Mesenchymal stem cell (in vitro differentiated cells and primary cell): Measurements from ENCODE around the gene IGSF22.

Experiments
- DNase-seq: peaks from one replicate; pipeline ENCODE4 v3.0.0-alpha.2; 2013
- H2AFZ ChIP-seq: one replicate; pipeline ENCODE4 v1.6.1; 2013; ENCODE audit warnings: low read depth, mild to moderate bottlenecking, control low read depth, inconsistent platforms, low read length, moderate library complexity
- H2AK5ac ChIP-seq: 2 replicates; pipeline ENCODE4 v1.6.1; 2013; ENCODE audit warnings: low read length, moderate library complexity, mild to moderate bottlenecking, inconsistent platforms; ENCODE audit not compliant: severe bottlenecking
- H2BK120ac ChIP-seq: one replicate; pipeline ENCODE4 v1.6.1; 2013; ENCODE audit warnings: low read depth, mild to moderate bottlenecking, inconsistent platforms, low read length, moderate library complexity
- H2BK12ac ChIP-seq, 2 experiments: one replicate each; pipeline ENCODE4 v1.6.1; 2013; ENCODE audit warnings: inconsistent platforms in 2 of 2, low read length in 2 of 2, mild to moderate bottlenecking in 2 of 2, moderate library complexity in 2 of 2, control low read depth in 1 of 2
- H2BK15ac ChIP-seq: one replicate; pipeline ENCODE4 v1.6.1; 2013; ENCODE audit warnings: mild to moderate bottlenecking, low read depth, inconsistent platforms; ENCODE audit not compliant: poor library complexity, severe bottlenecking
- H2BK5ac ChIP-seq: 2 replicates; pipeline ENCODE4 v1.6.1; 2013; ENCODE audit warnings: low read depth, mild to moderate bottlenecking, low read length, control low read depth, inconsistent platforms; ENCODE audit not compliant: poor library complexity, severe bottlenecking
- H3K14ac ChIP-seq, 2 experiments: one replicate each; pipeline ENCODE4 v1.6.1; 2013; ENCODE audit warnings: inconsistent platforms in 2 of 2, low read length in 2 of 2, control low read depth in 1 of 2, mild to moderate bottlenecking in 1 of 2, moderate library complexity in 1 of 2
- H3K18ac ChIP-seq, 2 experiments: one replicate each; pipeline ENCODE4 v1.6.1; 2013; ENCODE audit warnings: inconsistent platforms in 2 of 2, low read length in 2 of 2, control low read depth in 1 of 2, low read depth in 1 of 2, mild to moderate bottlenecking in 1 of 2
- H3K23ac ChIP-seq, 2 experiments: one replicate each; pipeline ENCODE4 v1.6.1; 2013; ENCODE audit warnings: inconsistent platforms in 2 of 2, low read length in 2 of 2, mild to moderate bottlenecking in 2 of 2, moderate library complexity in 2 of 2, control low read depth in 1 of 2
- H3K27ac ChIP-seq: 2 replicates; pipeline ENCODE4 v1.5.1; 2013; ENCODE audit warnings: mild to moderate bottlenecking, moderate library complexity, low read length, control low read depth, inconsistent platforms; ENCODE audit not compliant: poor library complexity, severe bottlenecking
- H3K27me3 ChIP-seq, 2 experiments: 2 replicates each; pipeline versions ENCODE4 v1.6.1 to v1.7.0; 2013; ENCODE audit warnings: low read length in 2 of 2, mild to moderate bottlenecking in 2 of 2, moderate library complexity in 2 of 2, control low read depth in 1 of 2, inconsistent platforms in 1 of 2; ENCODE audit not compliant: control insufficient read depth in 1 of 2, insufficient read depth in 1 of 2
- H3K36me3 ChIP-seq, 2 experiments: 2 replicates each; pipeline versions ENCODE4 v1.6.1 to v1.7.0; 2013; ENCODE audit warnings: low read length in 2 of 2, control low read depth in 1 of 2, inconsistent platforms in 1 of 2, low read depth in 1 of 2, mild to moderate bottlenecking in 1 of 2; ENCODE audit not compliant: insufficient read depth in 2 of 2, control insufficient read depth in 1 of 2
- H3K4ac ChIP-seq, 2 experiments: one replicate each; pipeline ENCODE4 v1.6.1; 2013; ENCODE audit warnings: inconsistent platforms in 2 of 2, low read length in 2 of 2, mild to moderate bottlenecking in 2 of 2, moderate library complexity in 2 of 2, control low read depth in 1 of 2, low read depth in 1 of 2
- H3K4me1 ChIP-seq: 2 replicates; pipeline ENCODE4 v1.6.1; 2013; ENCODE audit warnings: low read depth, low read length, control low read depth; ENCODE audit not compliant: control insufficient read depth, insufficient read depth
- H3K4me2 ChIP-seq: 2 replicates; pipeline ENCODE4 v1.6.1; 2013; ENCODE audit warnings: low read length, mild to moderate bottlenecking, inconsistent platforms; ENCODE audit not compliant: poor library complexity, severe bottlenecking
- H3K4me3 ChIP-seq, 2 experiments: 2 replicates each; pipeline versions ENCODE4 v1.5.1 to v1.7.0; 2013; ENCODE audit warnings: low read length in 2 of 2, mild to moderate bottlenecking in 2 of 2, control low read depth in 1 of 2, low read depth in 1 of 2; ENCODE audit not compliant: insufficient read depth in 1 of 2
- H3K79me1 ChIP-seq: replicated peaks from 2 replicates; pipeline ENCODE4 v1.6.1; 2013; ENCODE audit warnings: mild to moderate bottlenecking, control low read depth, low read length, inconsistent platforms; ENCODE audit not compliant: poor library complexity, severe bottlenecking
- H3K9ac ChIP-seq: 2 replicates; pipeline ENCODE4 v1.7.0; 2013; ENCODE audit warnings: mild to moderate bottlenecking, low read length, moderate library complexity
- H3K9me3 ChIP-seq: 2 replicates; pipeline ENCODE4 v1.7.0; 2013; ENCODE audit warnings: mild to moderate bottlenecking, low read length; ENCODE audit not compliant: control insufficient read depth
- H4K8ac ChIP-seq: one replicate; pipeline ENCODE4 v1.6.1; 2013; ENCODE audit warnings: inconsistent platforms, mild to moderate bottlenecking, low read length, moderate library complexity
- H4K91ac ChIP-seq: one replicate; pipeline ENCODE4 v1.6.1; 2013; ENCODE audit warnings: mild to moderate bottlenecking, low read length, inconsistent platforms
- WGBS: methylation state at CpG from one replicate; pipeline ENCODE4 v1.1.7; 2013; ENCODE audit warnings: mixed read lengths; 5-methylcytosine and 5-hydroxymethylcytosine counted together

Gene IGSF22

GRCh38 chr11:18700872-18701271 is 25.1 kb downstream of the IGSF22 start:
- H3K4me2 ChIP-seq: no peak overlapping the region
- WGBS: 90% methylated on average over 7 of the region's 7 CpGs

DNA sequence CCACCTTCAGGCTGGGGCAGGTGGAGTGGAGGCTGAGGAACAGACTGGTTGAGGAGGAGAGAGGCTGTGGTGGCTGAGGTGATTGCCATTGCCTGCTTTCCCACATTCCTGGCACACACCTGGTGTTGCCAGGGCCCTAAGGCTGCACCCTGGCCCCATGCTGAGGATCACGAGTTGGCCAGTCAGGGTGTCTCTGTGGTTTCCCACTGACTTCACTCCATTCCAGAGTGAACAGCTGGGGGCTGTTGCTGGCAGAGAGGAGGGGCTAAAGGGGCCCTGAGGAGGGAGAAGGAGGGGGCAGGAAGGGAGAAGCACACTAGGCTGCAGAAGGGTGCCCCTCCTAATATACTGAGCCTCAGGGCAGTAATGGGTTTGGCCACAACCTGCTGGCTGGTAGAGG is 25.6 kb downstream of the IGSF22 start:
- H3K18ac ChIP-seq: no peak overlapping the region
- peaks cover 24% of the 10 kb centered on the region for H3K4me1 ChIP-seq
- H3K9ac ChIP-seq: no peak overlapping the region
- peaks cover 16 to 25% of the 10 kb centered on the region in 2 experiments for H3K27me3 ChIP-seq
- no peak overlapping the region for H2BK12ac ChIP-seq
- no peaks in the 10 kb centered on the region for H3K79me1 ChIP-seq
- DNase-seq: peak; percentile 37
- H2BK5ac ChIP-seq: no peak overlapping the region
- WGBS: 78% methylated on average over 1 of the region's 1 CpG
- no peak overlapping the region for H3K14ac ChIP-seq
- no peak overlapping the region for H2BK15ac ChIP-seq
- no peak overlapping the region for H2AK5ac ChIP-seq
- H3K36me3 ChIP-seq: peaks cover 0 to 14% of the 10 kb centered on the region in 2 experiments
- H3K4me2 ChIP-seq: no peak overlapping the region
- no peak overlapping the region for H3K4me3 ChIP-seq
- no peak overlapping the region for H3K27ac ChIP-seq
- no peak overlapping the region for H3K4ac ChIP-seq
- no peaks in the 10 kb centered on the region for H3K9me3 ChIP-seq
- no peak overlapping the region for H2AFZ ChIP-seq
- no peak overlapping the region for H4K91ac ChIP-seq
- H2BK120ac ChIP-seq: no peak overlapping the region
- no peak overlapping the region for H3K23ac ChIP-seq
- H4K8ac ChIP-seq: no peak overlapping the region

More at GRCh38 chr11:18700872-18701271, 25.1 kb downstream of the IGSF22 start:
- H3K14ac ChIP-seq: no peak overlapping the region
- H2AFZ ChIP-seq: no peak overlapping the region
- H3K36me3 ChIP-seq: peaks cover 0 to 14% of the 10 kb centered on the region in 2 experiments
- H2BK120ac ChIP-seq: no peak overlapping the region
- no peak overlapping the region for H3K4ac ChIP-seq
- H3K18ac ChIP-seq: no peak overlapping the region
- H2BK12ac ChIP-seq: no peak overlapping the region
- H3K23ac ChIP-seq: no peak overlapping the region
- no peak overlapping the region for H3K27ac ChIP-seq
- no peak overlapping the region for H4K8ac ChIP-seq
- H3K9me3 ChIP-seq: no peaks in the 10 kb centered on the region
- H3K4me1 ChIP-seq: peaks cover 24% of the 10 kb centered on the region
- H2BK15ac ChIP-seq: no peak overlapping the region
- no peak overlapping the region for H2AK5ac ChIP-seq
- DNase-seq: no peak
- no peak overlapping the region for H3K4me3 ChIP-seq
- H3K9ac ChIP-seq: no peak overlapping the region
- H2BK5ac ChIP-seq: no peak overlapping the region
- H4K91ac ChIP-seq: no peak overlapping the region
- peaks cover 21 to 25% of the 10 kb centered on the region in 2 experiments for H3K27me3 ChIP-seq
- no peaks in the 10 kb centered on the region for H3K79me1 ChIP-seq

DNA sequence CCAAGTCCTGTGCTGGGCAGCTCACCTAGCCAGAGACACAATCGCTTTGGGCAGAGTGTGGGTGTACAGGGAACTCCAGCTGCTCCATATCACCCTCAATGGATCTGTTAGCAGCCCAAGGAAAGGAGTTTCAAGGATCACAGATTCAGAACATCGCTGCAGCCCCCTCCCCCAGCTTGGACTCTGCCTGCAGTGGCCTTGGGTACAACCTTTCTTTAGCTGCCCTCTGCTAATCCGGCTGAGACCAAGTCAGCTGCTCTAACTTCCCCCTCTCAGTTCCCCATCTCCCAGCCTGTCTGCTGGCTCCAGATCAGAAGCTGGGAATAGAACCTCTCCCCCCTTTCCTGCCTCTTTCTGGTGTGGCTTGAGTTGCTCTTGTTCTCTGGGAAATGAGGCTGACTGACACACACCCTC is 26.1 kb downstream of the IGSF22 start:
- WGBS: 91% methylated on average over 3 of the region's 3 CpGs
- no peak overlapping the region for H2BK15ac ChIP-seq
- no peak overlapping the region for H3K9ac ChIP-seq

GRCh38 chr11:18699269-18699596 is 26.8 kb downstream of the IGSF22 start:
- Histone ChIP-seq H3K23ac (no peak overlapping the region), H3K4me1 (peaks cover 24% of the 10 kb centered on the region), H3K27me3 (peaks cover 10 to 25% of the 10 kb centered on the region in 2 experiments), H3K79me1 (no peaks in the 10 kb centered on the region), H2BK15ac (no peak overlapping the region), H3K18ac (no peak overlapping the region), H2AFZ (peak overlapping the region; percentile 94), H2BK12ac (no peak overlapping the region), H2BK120ac (no peak overlapping the region), H3K4me2 (peak overlapping the region; percentile 90), H3K4me3 (peak overlapping the region; percentile 72 to 92), H4K8ac (no peak overlapping the region), H2AK5ac (no peak overlapping the region), H3K36me3 (peaks cover 0 to 14% of the 10 kb centered on the region in 2 experiments), H3K9ac (peak overlapping the region; percentile 62), H3K14ac (no peak overlapping the region), H3K4ac (no peak overlapping the region), H2BK5ac (no peak overlapping the region), H3K27ac (no peak overlapping the region), H3K9me3 (no peaks in the 10 kb centered on the region), H4K91ac (no peak overlapping the region)
- no peak for DNase-seq
- WGBS: 11% methylated on average over 8 of the region's 9 CpGs

More for the DNA sequence above, 26.1 kb downstream of the IGSF22 start:
- H2AK5ac ChIP-seq: no peak overlapping the region
- no peak overlapping the region for H2AFZ ChIP-seq
- no peak overlapping the region for H3K23ac ChIP-seq
- no peak overlapping the region for H3K4me2 ChIP-seq
- H3K18ac ChIP-seq: no peak overlapping the region
- H3K27me3 ChIP-seq: peaks cover 11 to 25% of the 10 kb centered on the region in 2 experiments
- no peak overlapping the region for H2BK12ac ChIP-seq
- H3K4me3 ChIP-seq: no peak overlapping the region
- DNase-seq: no peak
- H2BK120ac ChIP-seq: no peak overlapping the region
- no peak overlapping the region for H3K14ac ChIP-seq
- no peaks in the 10 kb centered on the region for H3K9me3 ChIP-seq
- no peak overlapping the region for H2BK5ac ChIP-seq
- H4K91ac ChIP-seq: no peak overlapping the region
- H3K27ac ChIP-seq: no peak overlapping the region
- H4K8ac ChIP-seq: no peak overlapping the region
- H3K36me3 ChIP-seq: peaks cover 0 to 14% of the 10 kb centered on the region in 2 experiments
- no peak overlapping the region for H3K4ac ChIP-seq
- no peaks in the 10 kb centered on the region for H3K79me1 ChIP-seq
- peaks cover 24% of the 10 kb centered on the region for H3K4me1 ChIP-seq
